Astrocyte (in vitro differentiated cells and primary cell): ENCODE measurements around the gene LMNTD2. TPM values are rescaled to one million over a fixed set of nuclear protein-coding genes. Genes with fewer than 3 reads are reported as not detected.

Experiments used
- DNase-seq: peaks from one replicate; pipeline ENCODE4 v3.0.0-alpha.2; 2010; ENCODE audit warnings: low read depth
- FAIRE-seq: peaks from 2 replicates; lab custom pipeline; 2011; peaks lifted over from hg19 to GRCh38; lab: Jason Lieb, UNC
- H2AFZ ChIP-seq: 2 replicates; pipeline ENCODE4 v1.6.0; 2012; ENCODE audit warnings: low read depth, low read length, inconsistent platforms
- H3K27ac ChIP-seq: 2 replicates; pipeline ENCODE4 v1.5.1; 2011; ENCODE audit warnings: low read depth, low read length, inconsistent platforms
- H3K27me3 ChIP-seq: 2 replicates; pipeline ENCODE4 v1.6.0; 2011; ENCODE audit warnings: low read length, inconsistent platforms; ENCODE audit not compliant: insufficient read depth
- H3K36me3 ChIP-seq: 2 replicates; pipeline ENCODE4 v1.5.1; 2011; ENCODE audit warnings: low read length, inconsistent platforms; ENCODE audit not compliant: insufficient read depth
- H3K4me1 ChIP-seq: 2 replicates; pipeline ENCODE4 v1.5.1; 2011; ENCODE audit warnings: low read length, inconsistent platforms; ENCODE audit not compliant: insufficient read depth
- H3K4me2 ChIP-seq: 2 replicates; pipeline ENCODE4 v1.6.0; 2012; ENCODE audit warnings: low read length, inconsistent platforms
- H3K4me3 ChIP-seq: 2 replicates; pipeline ENCODE4 v1.5.1; 2011; ENCODE audit warnings: low read depth, mild to moderate bottlenecking, low read length, inconsistent platforms; ENCODE audit not compliant: insufficient read depth
- H3K79me2 ChIP-seq: 2 replicates; pipeline ENCODE4 v1.6.0; 2012; ENCODE audit warnings: mild to moderate bottlenecking, low read length, inconsistent platforms; ENCODE audit not compliant: insufficient read depth
- H3K9ac ChIP-seq: 2 replicates; pipeline ENCODE4 v1.6.0; 2012; ENCODE audit warnings: mild to moderate bottlenecking, low read length, inconsistent platforms
- H3K9me3 ChIP-seq: 2 replicates; pipeline ENCODE4 v1.5.1; 2012; ENCODE audit warnings: low read depth, mild to moderate bottlenecking, low read length, inconsistent platforms; ENCODE audit not compliant: insufficient read depth
- H4K20me1 ChIP-seq: 2 replicates; pipeline ENCODE4 v1.6.0; 2012; ENCODE audit warnings: low read length, inconsistent platforms; ENCODE audit not compliant: insufficient read depth
- H3K27ac Mint-ChIP-seq: one replicate; pipeline ENCODE4 v1.8.0; 2021; ENCODE audit warnings: mild to moderate bottlenecking, mixed read lengths; ENCODE audit not compliant: unreplicated experiment
- H3K27me3 Mint-ChIP-seq: one replicate; pipeline ENCODE4 v1.8.0; 2021; ENCODE audit warnings: low read depth, mixed read lengths; ENCODE audit not compliant: unreplicated experiment
- H3K36me3 Mint-ChIP-seq: one replicate; pipeline ENCODE4 v1.8.0; 2021; ENCODE audit warnings: low read depth, mixed read lengths; ENCODE audit not compliant: unreplicated experiment
- H3K4me1 Mint-ChIP-seq: one replicate; pipeline ENCODE4 v1.8.0; 2021; ENCODE audit warnings: low read depth, mixed read lengths; ENCODE audit not compliant: unreplicated experiment
- H3K4me3 Mint-ChIP-seq: one replicate; pipeline ENCODE4 v1.8.0; 2021; ENCODE audit warnings: mild to moderate bottlenecking, moderate library complexity, mixed read lengths; ENCODE audit not compliant: unreplicated experiment
- H3K9me3 Mint-ChIP-seq: one replicate; pipeline ENCODE4 v1.8.0; 2021; ENCODE audit warnings: mild to moderate bottlenecking, mixed read lengths; ENCODE audit not compliant: unreplicated experiment
- CTCF ChIP-seq: IDR thresholded peaks from 2 replicates; pipeline ENCODE4 v1.5.1; 2011; ENCODE audit warnings: low read depth, mild to moderate bottlenecking, inconsistent platforms, low read length, moderate library complexity; ENCODE audit not compliant: insufficient read depth
- EZH2 ChIP-seq: IDR thresholded peaks from 2 replicates; pipeline ENCODE4 v1.6.1; 2012; ENCODE audit warnings: mild to moderate bottlenecking, low read length, inconsistent platforms; ENCODE audit not compliant: insufficient read depth
- total RNA-seq: library from RNA; stranded (reverse); gene quantifications from 2 replicates; pipeline ENCODE4 v1.2.1, GENCODE V29; 2021

LMNTD2 gene
- total RNA-seq, 1 donor from 2014 or later: 2.8 TPM

GRCh38 chr11:601573-602245 is 41.2 kb upstream of the LMNTD2 start:
- no peak for TF ChIP-seq CTCF
- no peak for TF ChIP-seq EZH2
- Histone ChIP-seq H2AFZ (no peak overlapping the region), H3K9ac (no peak overlapping the region), H3K9me3 (no peaks in the 10 kb centered on the region), H3K4me2 (no peak overlapping the region), H3K27me3 (no peaks in the 10 kb centered on the region), H3K4me3 (no peak overlapping the region), H3K79me2 (peaks cover 20% of the 10 kb centered on the region), H3K36me3 (peaks cover 43% of the 10 kb centered on the region), H3K27ac (no peak overlapping the region), H3K4me1 (peaks cover 4% of the 10 kb centered on the region), H4K20me1 (peaks cover 58% of the 10 kb centered on the region)
- no peak for DNase-seq
- FAIRE-seq: no peak
- Mint-ChIP-seq H3K36me3 (peaks cover 12% of the 10 kb centered on the region), H3K4me1 (no peaks in the 10 kb centered on the region), H3K27ac (no peak overlapping the region), H3K27me3 (no peaks in the 10 kb centered on the region), H3K4me3 (no peak overlapping the region), H3K9me3 (no peaks in the 10 kb centered on the region)

- no peaks in the 10 kb centered on the region for H3K27me3 ChIP-seq
- DNase-seq (no peak), FAIRE-seq (no peak)
- H3K4me1 ChIP-seq: no peaks in the 10 kb centered on the region
- TF ChIP-seq EZH2 (no peak), CTCF (no peak)
- no peak overlapping the region for H3K4me3 Mint-ChIP-seq
- H3K36me3 Mint-ChIP-seq: peaks cover 20% of the 10 kb centered on the region
- no peak overlapping the region for H2AFZ ChIP-seq
- H3K79me2 ChIP-seq: peaks cover 37% of the 10 kb centered on the region
- no peaks in the 10 kb centered on the region for H3K9me3 Mint-ChIP-seq
- H3K4me2 ChIP-seq: no peak overlapping the region
- no peaks in the 10 kb centered on the region for H3K27me3 Mint-ChIP-seq
- H3K9ac ChIP-seq: no peak overlapping the region
- no peaks in the 10 kb centered on the region for H3K9me3 ChIP-seq
- H3K36me3 ChIP-seq: peaks cover 29% of the 10 kb centered on the region
- H3K4me1 Mint-ChIP-seq: no peaks in the 10 kb centered on the region
- no peak overlapping the region for H3K27ac ChIP-seq
- peaks cover 63% of the 10 kb centered on the region for H4K20me1 ChIP-seq
- peak overlapping the region; percentile 6 for H3K27ac Mint-ChIP-seq
- no peak overlapping the region for H3K4me3 ChIP-seq
Observed at GRCh38 chr11:598005-598680, 37.6 kb upstream of the LMNTD2 start.
